MM.1S (cell line): ENCODE results near the gene NCOA5.

Experiments
- DNase-seq: peaks from one replicate; pipeline ENCODE4 v3.0.0-alpha.2; 2015
- H2AFZ ChIP-seq: fragments of 300-600 bp; sonication (generic); 2 replicates; pipeline ENCODE4 v1.6.0; 2016; ENCODE audit warnings: antibody characterized with exemption, low read length
- H3F3A ChIP-seq: fragments of 300-600 bp; sonication (generic); 2 replicates; pipeline ENCODE4 v1.6.1; 2016; ENCODE audit warnings: mild to moderate bottlenecking, antibody characterized with exemption, low read length, moderate library complexity, mixed read lengths; ENCODE audit not compliant: insufficient read depth
- H3K27ac ChIP-seq: fragments of 300-600 bp; sonication (generic); 2 replicates; pipeline ENCODE4 v1.5.1; 2016; ENCODE audit warnings: mild to moderate bottlenecking, low read length
- H3K27me3 ChIP-seq: fragments of 300-600 bp; sonication (generic); replicated peaks from 2 replicates; pipeline ENCODE4 v1.6.0; 2016; ENCODE audit warnings: low read length; ENCODE audit not compliant: insufficient read depth
- H3K36me3 ChIP-seq: fragments of 300-600 bp; sonication (generic); replicated peaks from 2 replicates; pipeline ENCODE4 v1.6.1; 2016; ENCODE audit warnings: mild to moderate bottlenecking, low read length, mixed read lengths; ENCODE audit not compliant: insufficient read depth
- H3K4me1 ChIP-seq: fragments of 300-600 bp; sonication (generic); 2 replicates; pipeline ENCODE4 v1.6.1; 2016; ENCODE audit warnings: low read length, mixed read lengths
- H3K4me2 ChIP-seq: fragments of 300-600 bp; sonication (generic); 2 replicates; pipeline ENCODE4 v1.6.0; 2016; ENCODE audit warnings: low read depth, low read length
- H3K4me3 ChIP-seq: fragments of 300-600 bp; sonication (generic); 2 replicates; pipeline ENCODE4 v1.5.1; 2016; ENCODE audit warnings: low read length, mixed read lengths
- H3K79me2 ChIP-seq: fragments of 300-600 bp; sonication (generic); 2 replicates; pipeline ENCODE4 v1.6.1; 2016; ENCODE audit warnings: mixed run types, low read length, mixed read lengths
- H3K9ac ChIP-seq: fragments of 300-600 bp; sonication (generic); 2 replicates; pipeline ENCODE4 v1.6.1; 2016; ENCODE audit warnings: low read length, mixed read lengths
- H3K9me2 ChIP-seq: fragments of 300-600 bp; sonication (generic); replicated peaks from 2 replicates; pipeline ENCODE4 v1.6.1; 2016; ENCODE audit warnings: mild to moderate bottlenecking, low read length, mixed read lengths; ENCODE audit not compliant: insufficient read depth
- H3K9me3 ChIP-seq: fragments of 300-600 bp; sonication (generic); replicated peaks from 2 replicates; pipeline ENCODE4 v1.6.1; 2016; ENCODE audit warnings: mild to moderate bottlenecking, low read length, mixed read lengths; ENCODE audit not compliant: insufficient read depth
- H4K20me1 ChIP-seq: fragments of 300-600 bp; sonication (generic); 2 replicates; pipeline ENCODE4 v1.6.1; 2016; ENCODE audit warnings: mild to moderate bottlenecking, low read length, moderate library complexity, mixed read lengths; ENCODE audit not compliant: insufficient read depth
- EZH2 ChIP-seq: fragments of 300-600 bp; sonication (generic); optimal IDR thresholded peaks from 2 replicates; pipeline ENCODE3; 2017; ENCODE audit warnings: low read depth, mild to moderate bottlenecking, antibody characterized with exemption, low read length, mixed read lengths
- EZH2phosphoT487 ChIP-seq: fragments of 300-600 bp; sonication (generic); IDR thresholded peaks from 2 replicates; pipeline ENCODE4 v1.6.1; 2018; ENCODE audit warnings: antibody characterized with exemption, low read length
- TF ChIP-seq, protein P1 (sequence below): fragments of 300-600 bp; sonication (generic); IDR thresholded peaks from 2 replicates; pipeline ENCODE4 v1.5.1; 2016; ENCODE audit warnings: antibody characterized with exemption, low read length, mixed read lengths

Gene NCOA5

GRCh38 chr20:46027245-46027853 is 62.4 kb downstream of the NCOA5 start:
- Histone ChIP-seq H3K4me2 (no peak overlapping the region), H3K9me3 (no peaks in the 10 kb centered on the region), H4K20me1 (no peaks in the 10 kb centered on the region), H3K4me3 (no peak overlapping the region), H2AFZ (no peak overlapping the region), H3K36me3 (no peaks in the 10 kb centered on the region), H3K79me2 (no peaks in the 10 kb centered on the region), H3K9me2 (no peaks in the 10 kb centered on the region), H3F3A (no peaks in the 10 kb centered on the region), H3K27ac (no peak overlapping the region), H3K9ac (no peak overlapping the region), H3K4me1 (no peaks in the 10 kb centered on the region), H3K27me3 (peaks cover 70% of the 10 kb centered on the region)
- TF ChIP-seq, protein P1, sequence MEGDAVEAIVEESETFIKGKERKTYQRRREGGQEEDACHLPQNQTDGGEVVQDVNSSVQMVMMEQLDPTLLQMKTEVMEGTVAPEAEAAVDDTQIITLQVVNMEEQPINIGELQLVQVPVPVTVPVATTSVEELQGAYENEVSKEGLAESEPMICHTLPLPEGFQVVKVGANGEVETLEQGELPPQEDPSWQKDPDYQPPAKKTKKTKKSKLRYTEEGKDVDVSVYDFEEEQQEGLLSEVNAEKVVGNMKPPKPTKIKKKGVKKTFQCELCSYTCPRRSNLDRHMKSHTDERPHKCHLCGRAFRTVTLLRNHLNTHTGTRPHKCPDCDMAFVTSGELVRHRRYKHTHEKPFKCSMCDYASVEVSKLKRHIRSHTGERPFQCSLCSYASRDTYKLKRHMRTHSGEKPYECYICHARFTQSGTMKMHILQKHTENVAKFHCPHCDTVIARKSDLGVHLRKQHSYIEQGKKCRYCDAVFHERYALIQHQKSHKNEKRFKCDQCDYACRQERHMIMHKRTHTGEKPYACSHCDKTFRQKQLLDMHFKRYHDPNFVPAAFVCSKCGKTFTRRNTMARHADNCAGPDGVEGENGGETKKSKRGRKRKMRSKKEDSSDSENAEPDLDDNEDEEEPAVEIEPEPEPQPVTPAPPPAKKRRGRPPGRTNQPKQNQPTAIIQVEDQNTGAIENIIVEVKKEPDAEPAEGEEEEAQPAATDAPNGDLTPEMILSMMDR, result no peak
- no peak for TF ChIP-seq EZH2
- no peak for TF ChIP-seq EZH2phosphoT487
- peak; percentile 50 for DNase-seq

- TF ChIP-seq EZH2 (no peak), EZH2phosphoT487 (no peak)
- TF ChIP-seq, protein P1, result no peak
- no peak overlapping the region for H3K4me3 ChIP-seq
- no peaks in the 10 kb centered on the region for H3K79me2 ChIP-seq
- H3K9me2 ChIP-seq, result no peaks in the 10 kb centered on the region
- no peak overlapping the region for H2AFZ ChIP-seq
- H3F3A ChIP-seq, result no peaks in the 10 kb centered on the region
- no peak overlapping the region for H3K9ac ChIP-seq
- DNase-seq, result no peak
- peaks cover 58% of the 10 kb centered on the region for H3K27me3 ChIP-seq
- no peaks in the 10 kb centered on the region for H4K20me1 ChIP-seq
- no peaks in the 10 kb centered on the region for H3K36me3 ChIP-seq
- 0 out of 2 replicates have a peak, but pooled peaks cover 5% of the 10 kb centered on the region for H3K4me1 ChIP-seq
- H3K9me3 ChIP-seq, result no peaks in the 10 kb centered on the region
- H3K4me2 ChIP-seq, result no peak overlapping the region
- H3K27ac ChIP-seq, result no peak overlapping the region
Measured at GRCh38 chr20:46025376-46025783, 64.4 kb downstream of the NCOA5 start.

- Histone ChIP-seq H3K27ac (no peak overlapping the region), H2AFZ (no peak overlapping the region), H3K36me3 (no peaks in the 10 kb centered on the region), H3K4me1 (0 out of 2 replicates have a peak, but pooled peaks cover 5% of the 10 kb centered on the region), H3K79me2 (no peaks in the 10 kb centered on the region), H3K9me3 (no peaks in the 10 kb centered on the region), H3K9ac (no peak overlapping the region), H3K27me3 (peaks cover 56% of the 10 kb centered on the region), H3K9me2 (no peaks in the 10 kb centered on the region), H4K20me1 (no peaks in the 10 kb centered on the region), H3K4me3 (no peak overlapping the region), H3F3A (no peaks in the 10 kb centered on the region), H3K4me2 (no peak overlapping the region)
- TF ChIP-seq EZH2 (no peak), EZH2phosphoT487 (no peak)
- no peak for DNase-seq
Measured at GRCh38 chr20:46023999-46024398, 65.8 kb downstream of the NCOA5 start.

GRCh38 chr20:46023148-46023484 is 66.6 kb downstream of the NCOA5 start:
- no peaks in the 10 kb centered on the region for H3K9me2 ChIP-seq
- peaks cover 47% of the 10 kb centered on the region for H3K27me3 ChIP-seq
- no peaks in the 10 kb centered on the region for H3K9me3 ChIP-seq
- no peak for DNase-seq
- no peaks in the 10 kb centered on the region for H3K36me3 ChIP-seq
- TF ChIP-seq EZH2phosphoT487 (no peak), EZH2 (no peak)
- TF ChIP-seq, protein P1, result no peak
- no peak overlapping the region for H2AFZ ChIP-seq
- 0 out of 2 replicates have a peak, but pooled peaks cover 5% of the 10 kb centered on the region for H3K4me1 ChIP-seq
- no peak overlapping the region for H3K4me3 ChIP-seq
- H3K79me2 ChIP-seq, result no peaks in the 10 kb centered on the region
- H3K4me2 ChIP-seq, result no peak overlapping the region
- no peaks in the 10 kb centered on the region for H4K20me1 ChIP-seq
- H3K9ac ChIP-seq, result no peak overlapping the region
- H3F3A ChIP-seq, result no peaks in the 10 kb centered on the region
- H3K27ac ChIP-seq, result no peak overlapping the region
